ENCODE results near the gene SEMA6A.
A peak's percentile ranks its signal among the peaks of the same experiment; 100 is the strongest.

The SEMA6A gene

DNA sequence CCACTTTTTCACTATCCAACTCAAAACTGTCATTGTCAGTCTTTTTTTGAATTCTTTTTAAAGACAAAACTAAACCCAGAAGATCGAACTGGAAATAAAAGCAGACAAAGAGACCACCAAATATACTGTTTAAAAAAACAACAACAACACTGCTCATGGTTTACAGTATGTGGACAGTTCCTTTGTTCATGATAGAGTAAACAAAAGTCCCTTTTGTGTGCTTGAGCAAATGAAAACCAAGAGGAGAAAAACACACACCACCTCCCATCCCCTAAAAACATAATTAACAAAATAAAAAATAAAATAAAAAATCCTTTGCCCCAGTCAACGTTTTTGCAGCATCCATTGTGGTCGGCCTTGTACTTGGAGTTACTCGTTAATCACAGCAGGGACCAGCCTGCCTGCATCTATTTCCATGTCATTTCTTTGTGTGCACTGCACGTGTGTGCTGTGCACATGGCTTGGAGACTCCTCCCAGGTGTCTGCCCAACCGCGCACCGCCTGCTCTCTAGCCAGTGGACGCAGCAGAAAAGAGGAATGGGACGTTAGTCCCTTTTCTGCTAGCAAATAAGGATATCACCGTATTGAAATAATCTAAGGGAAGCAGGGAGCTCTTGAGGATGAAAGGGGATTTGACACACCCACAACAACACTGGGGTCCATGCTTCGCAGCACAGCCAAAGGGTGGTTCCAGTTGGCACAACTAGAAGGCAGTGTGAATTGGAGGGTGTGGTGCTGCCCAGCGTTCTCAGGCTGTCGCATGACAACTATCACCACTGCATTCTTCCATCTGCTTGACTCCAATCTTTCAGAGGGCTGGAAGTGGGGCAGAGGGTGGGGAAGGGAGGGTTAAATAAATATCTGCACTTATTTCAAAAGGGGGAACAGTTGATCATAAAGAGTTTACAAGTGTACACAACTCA, 130.0 kb downstream of the SEMA6A start:
- peaks cover 19% of the 10 kb centered on the region for H3K36me3 ChIP-seq (ENCODE audit: control insufficient read depth, insufficient read depth, low read length)
- WGBS, 2 experiments, result 91 to 93% methylated on average over 13 to 14 of the region's 14 CpGs
- H3K27ac ChIP-seq (ENCODE audit: insufficient read depth, low read depth, low read length, poor library complexity, severe bottlenecking), result no peak overlapping the region
- H3K9me3 ChIP-seq (ENCODE audit: control insufficient read depth, low read length), result no peaks in the 10 kb centered on the region
- H3K27me3 ChIP-seq (ENCODE audit: control insufficient read depth, insufficient read depth, low read length, poor library complexity, severe bottlenecking), result no peaks in the 10 kb centered on the region
- H3K4me1 ChIP-seq (ENCODE audit: control insufficient read depth, insufficient read depth, low read length), result peaks cover 19% of the 10 kb centered on the region
- H3K4me3 ChIP-seq (ENCODE audit: insufficient read depth, low read depth, low read length), result no peak overlapping the region

DNA sequence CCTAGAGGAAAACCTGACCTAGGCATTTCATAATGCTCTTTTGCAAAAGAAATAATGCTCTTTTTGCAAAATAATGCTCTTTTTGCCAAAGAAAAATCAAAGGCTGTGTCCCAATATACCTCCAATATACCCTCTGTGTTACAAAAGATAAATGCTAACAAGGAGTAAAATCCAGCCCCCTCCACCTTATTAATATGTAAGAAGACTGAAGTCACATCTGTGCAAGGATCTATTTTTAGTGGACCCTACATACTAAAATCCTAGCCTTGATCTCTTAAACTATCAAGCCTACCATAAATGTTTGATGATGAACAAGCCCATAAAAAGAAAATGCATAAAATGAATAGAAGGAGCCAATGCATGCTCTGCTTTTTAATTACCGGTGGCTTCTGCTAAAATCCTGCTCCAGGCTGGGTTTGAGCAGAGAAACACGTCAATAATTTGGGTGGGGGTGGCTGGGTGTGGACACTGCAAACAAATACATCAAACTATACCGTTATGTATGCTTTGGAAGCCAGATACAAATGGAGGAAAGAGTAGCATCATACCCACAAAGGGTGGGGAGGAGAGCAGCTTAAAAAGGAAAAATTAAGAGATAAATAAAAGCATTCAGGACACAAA, 131.6 kb downstream of the SEMA6A start:
- Histone ChIP-seq H3K9me3 (ENCODE audit: control insufficient read depth, low read length) (no peaks in the 10 kb centered on the region), H3K4me1 (ENCODE audit: control insufficient read depth, insufficient read depth, low read length) (peaks cover 31% of the 10 kb centered on the region), H3K27ac (ENCODE audit: insufficient read depth, low read depth, low read length, poor library complexity, severe bottlenecking) (no peak overlapping the region), H3K27me3 (ENCODE audit: control insufficient read depth, insufficient read depth, low read length, poor library complexity, severe bottlenecking) (peaks cover 6% of the 10 kb centered on the region), H3K4me3 (ENCODE audit: insufficient read depth, low read depth, low read length) (no peak overlapping the region), H3K36me3 (ENCODE audit: control insufficient read depth, insufficient read depth, low read length) (peaks cover 19% of the 10 kb centered on the region)
- WGBS, 2 experiments, result 91 to 97% methylated on average over 3 of the region's 3 CpGs

DNA sequence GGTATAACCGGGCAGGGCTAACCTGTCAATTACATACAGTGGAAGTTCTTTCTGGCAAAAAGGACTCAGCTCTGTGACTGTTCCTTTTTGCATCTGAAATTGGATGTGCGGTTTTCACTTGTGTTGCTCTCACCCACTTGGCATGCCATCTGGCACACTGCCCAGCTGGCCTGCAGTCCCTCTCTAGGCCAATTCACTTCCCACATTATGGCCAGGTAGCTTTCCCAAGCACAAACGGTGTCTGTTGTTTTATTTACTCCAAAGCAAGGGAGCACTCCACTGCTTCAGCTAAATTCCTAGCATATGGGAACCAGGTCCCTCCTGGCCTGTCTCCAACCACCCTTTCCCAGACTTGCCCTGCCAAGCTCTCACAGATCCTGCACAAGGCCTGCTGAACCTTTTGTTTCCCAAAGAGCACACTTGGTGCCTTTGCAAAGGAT, 132.5 kb downstream of the SEMA6A start:
- H3K9me3 ChIP-seq (ENCODE audit: control insufficient read depth, low read length), result no peaks in the 10 kb centered on the region
- peaks cover 41% of the 10 kb centered on the region for H3K4me1 ChIP-seq (ENCODE audit: control insufficient read depth, insufficient read depth, low read length)
- 73 to 86% methylated on average over 3 of the region's 3 CpGs for whole genome bisulfite sequencing, 2 experiments

DNA sequence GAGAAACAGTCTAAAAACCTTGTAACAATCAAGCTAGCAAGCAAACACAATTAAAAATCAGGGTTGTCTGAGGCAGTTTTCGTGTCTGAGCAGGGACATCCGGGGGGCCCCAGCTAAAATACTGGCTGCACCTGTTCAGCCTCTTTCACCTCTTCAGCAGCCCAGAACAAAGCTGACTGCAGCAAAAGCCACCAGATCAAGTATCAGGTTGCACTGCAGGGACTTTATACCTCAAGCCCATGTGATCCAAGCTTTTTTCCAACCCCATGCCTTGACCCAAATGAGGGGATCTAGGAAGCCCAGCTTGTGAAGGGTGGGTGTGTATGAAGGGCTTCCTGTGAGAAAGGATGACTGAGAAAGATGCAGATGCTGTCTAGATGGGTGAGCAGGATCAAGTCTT, 133.4 kb downstream of the SEMA6A start:
- Histone ChIP-seq H3K9me3 (ENCODE audit: control insufficient read depth, low read length) (no peaks in the 10 kb centered on the region), H3K27ac (ENCODE audit: insufficient read depth, low read depth, low read length, poor library complexity, severe bottlenecking) (peak overlapping the region; percentile 11), H3K36me3 (ENCODE audit: control insufficient read depth, insufficient read depth, low read length) (peaks cover 8% of the 10 kb centered on the region), H3K27me3 (ENCODE audit: control insufficient read depth, insufficient read depth, low read length, poor library complexity, severe bottlenecking) (peaks cover 6% of the 10 kb centered on the region), H3K4me3 (ENCODE audit: insufficient read depth, low read depth, low read length) (no peak overlapping the region), H3K4me1 (ENCODE audit: control insufficient read depth, insufficient read depth, low read length) (peaks cover 41% of the 10 kb centered on the region)
- WGBS, 2 experiments, result 66 to 73% methylated on average over 2 of the region's 2 CpGs

More for the DNA sequence above, 132.5 kb downstream of the SEMA6A start:
- H3K36me3 ChIP-seq (ENCODE audit: control insufficient read depth, insufficient read depth, low read length), result peaks cover 16% of the 10 kb centered on the region
- no peak overlapping the region for H3K27ac ChIP-seq (ENCODE audit: insufficient read depth, low read depth, low read length, poor library complexity, severe bottlenecking)
- H3K4me3 ChIP-seq (ENCODE audit: insufficient read depth, low read depth, low read length), result no peak overlapping the region
- peaks cover 6% of the 10 kb centered on the region for H3K27me3 ChIP-seq (ENCODE audit: control insufficient read depth, insufficient read depth, low read length, poor library complexity, severe bottlenecking)

- no peaks in the 10 kb centered on the region for H3K9me3 ChIP-seq (ENCODE audit: control insufficient read depth, low read length)
- H3K36me3 ChIP-seq (ENCODE audit: control insufficient read depth, insufficient read depth, low read length), result peaks cover 5% of the 10 kb centered on the region
- no peak overlapping the region for H3K4me3 ChIP-seq (ENCODE audit: insufficient read depth, low read depth, low read length)
- WGBS, 2 experiments, result 75 to 94% methylated on average over 5 of the region's 5 CpGs
- H3K27ac ChIP-seq (ENCODE audit: insufficient read depth, low read depth, low read length, poor library complexity, severe bottlenecking), result no peak overlapping the region
- peaks cover 9% of the 10 kb centered on the region for H3K27me3 ChIP-seq (ENCODE audit: control insufficient read depth, insufficient read depth, low read length, poor library complexity, severe bottlenecking)
- peaks cover 41% of the 10 kb centered on the region for H3K4me1 ChIP-seq (ENCODE audit: control insufficient read depth, insufficient read depth, low read length)
Observed at GRCh38 chr5:116440457-116441001, 134.1 kb downstream of the SEMA6A start.

DNA sequence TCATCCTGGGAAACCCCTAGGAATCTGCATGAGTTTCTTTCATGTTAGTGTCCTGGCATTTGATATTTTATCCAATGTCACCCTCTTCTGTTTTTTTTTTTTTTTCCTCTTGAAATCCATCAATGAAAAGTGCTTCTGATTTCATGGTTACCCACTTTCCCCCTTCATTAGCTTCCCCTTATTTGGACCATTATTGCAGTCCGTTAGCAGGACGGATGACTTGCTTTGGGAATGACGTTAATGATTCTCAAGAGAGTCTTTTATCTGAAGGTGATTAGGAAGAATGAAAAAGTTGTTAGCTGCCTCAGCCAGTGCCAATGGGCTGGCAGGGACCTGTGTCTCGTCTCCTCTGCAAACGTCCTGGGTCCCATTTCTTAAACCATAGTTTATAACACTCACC, 134.7 kb downstream of the SEMA6A start:
- peaks cover 9% of the 10 kb centered on the region for H3K27me3 ChIP-seq (ENCODE audit: control insufficient read depth, insufficient read depth, low read length, poor library complexity, severe bottlenecking)
- WGBS, 2 experiments, result 83 to 86% methylated on average over 5 of the region's 5 CpGs
- no peak overlapping the region for H3K4me3 ChIP-seq (ENCODE audit: insufficient read depth, low read depth, low read length)
- H3K9me3 ChIP-seq (ENCODE audit: control insufficient read depth, low read length), result no peaks in the 10 kb centered on the region
- peaks cover 4% of the 10 kb centered on the region for H3K36me3 ChIP-seq (ENCODE audit: control insufficient read depth, insufficient read depth, low read length)
- H3K27ac ChIP-seq (ENCODE audit: insufficient read depth, low read depth, low read length, poor library complexity, severe bottlenecking), result no peak overlapping the region
- H3K4me1 ChIP-seq (ENCODE audit: control insufficient read depth, insufficient read depth, low read length), result peaks cover 41% of the 10 kb centered on the region

DNA sequence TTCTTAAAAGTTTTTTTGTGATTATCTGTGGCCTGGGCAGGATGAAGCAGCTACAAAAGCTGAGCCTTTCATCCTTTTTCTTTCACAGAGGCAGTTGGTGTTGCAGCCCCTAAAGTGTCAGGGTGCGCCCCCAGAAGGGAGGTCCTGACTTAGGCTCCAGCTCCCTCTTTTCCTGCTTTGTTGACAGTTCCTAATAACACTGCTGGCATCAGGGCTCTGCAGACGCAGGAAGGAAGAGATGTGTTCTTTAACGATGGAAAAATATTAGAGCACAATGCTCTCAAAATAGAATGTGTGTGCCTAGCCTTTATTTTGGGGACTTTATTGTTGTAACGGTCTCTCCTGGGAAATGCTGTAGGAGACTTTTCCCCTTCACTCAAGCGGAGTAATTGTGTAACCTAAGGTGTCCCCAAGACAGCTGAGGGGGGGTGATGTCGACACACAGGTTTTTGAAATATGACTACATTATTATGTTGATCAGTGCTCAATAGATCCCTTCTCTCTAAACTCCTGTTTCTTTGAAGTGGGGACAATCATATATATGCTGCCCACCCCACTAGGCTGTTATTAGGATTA, 135.6 kb downstream of the SEMA6A start:
- Histone ChIP-seq H3K36me3 (ENCODE audit: control insufficient read depth, insufficient read depth, low read length) (no peaks in the 10 kb centered on the region), H3K4me1 (ENCODE audit: control insufficient read depth, insufficient read depth, low read length) (peaks cover 41% of the 10 kb centered on the region), H3K27ac (ENCODE audit: insufficient read depth, low read depth, low read length, poor library complexity, severe bottlenecking) (no peak overlapping the region), H3K4me3 (ENCODE audit: insufficient read depth, low read depth, low read length) (no peak overlapping the region), H3K9me3 (ENCODE audit: control insufficient read depth, low read length) (no peaks in the 10 kb centered on the region), H3K27me3 (ENCODE audit: control insufficient read depth, insufficient read depth, low read length, poor library complexity, severe bottlenecking) (peaks cover 9% of the 10 kb centered on the region)
- WGBS, 2 experiments, result 85 to 86% methylated on average over 5 to 6 of the region's 6 CpGs

DNA sequence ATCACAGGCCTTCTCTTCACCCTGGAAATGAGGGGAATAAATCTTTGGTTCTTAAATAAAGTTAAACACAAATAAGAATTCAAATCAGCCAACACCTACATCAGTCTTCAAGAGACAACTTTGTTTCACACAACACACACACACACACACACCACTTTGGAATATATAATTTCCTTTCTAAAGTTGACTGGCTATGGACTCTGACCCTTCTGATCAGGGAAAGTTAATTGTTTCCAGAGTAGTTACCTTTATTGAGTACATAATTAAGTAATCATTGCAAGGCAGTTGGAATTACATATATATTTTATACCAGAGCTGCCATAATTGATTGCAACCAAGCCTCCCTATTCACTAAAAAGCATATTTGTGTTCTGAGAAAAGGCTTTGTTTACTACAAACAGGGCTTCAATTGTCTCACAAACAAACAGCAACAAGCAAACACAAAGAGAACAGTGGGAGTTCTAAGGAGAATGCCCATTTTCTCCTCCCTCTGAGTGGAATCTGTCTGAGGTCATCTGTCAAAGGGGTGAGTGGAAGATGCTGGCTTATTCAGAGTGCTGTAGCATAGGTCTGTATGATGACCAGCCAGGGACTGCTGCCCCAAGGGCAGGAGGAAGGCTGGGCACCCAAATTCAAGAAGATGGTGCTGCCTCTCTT, 136.6 kb downstream of the SEMA6A start:
- peaks cover 9% of the 10 kb centered on the region for H3K27me3 ChIP-seq (ENCODE audit: control insufficient read depth, insufficient read depth, low read length, poor library complexity, severe bottlenecking)
- H3K4me3 ChIP-seq (ENCODE audit: insufficient read depth, low read depth, low read length), result no peak overlapping the region
- H3K27ac ChIP-seq (ENCODE audit: insufficient read depth, low read depth, low read length, poor library complexity, severe bottlenecking), result peak overlapping the region; percentile 3
- peaks cover 41% of the 10 kb centered on the region for H3K4me1 ChIP-seq (ENCODE audit: control insufficient read depth, insufficient read depth, low read length)
- no peaks in the 10 kb centered on the region for H3K36me3 ChIP-seq (ENCODE audit: control insufficient read depth, insufficient read depth, low read length)
- H3K9me3 ChIP-seq (ENCODE audit: control insufficient read depth, low read length), result no peaks in the 10 kb centered on the region

DNA sequence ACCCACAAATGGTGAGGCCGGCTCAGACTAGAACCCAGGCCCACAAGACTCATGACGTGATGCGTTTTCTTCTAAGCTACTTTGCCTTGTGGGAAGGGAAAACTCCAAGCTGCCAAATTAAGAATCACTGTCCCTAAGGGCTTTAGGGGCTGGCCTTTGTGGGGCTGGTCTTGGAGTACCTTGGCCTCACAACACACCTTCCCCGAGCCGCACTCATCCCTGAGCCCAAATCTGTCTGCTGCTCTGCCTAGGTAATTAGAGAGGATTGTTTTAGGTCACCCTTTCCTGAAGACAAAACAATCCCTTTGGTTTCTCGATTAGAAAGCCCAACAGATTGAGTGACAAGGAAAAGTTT, 137.3 kb downstream of the SEMA6A start:
- no peak overlapping the region for H3K27ac ChIP-seq (ENCODE audit: insufficient read depth, low read depth, low read length, poor library complexity, severe bottlenecking)
- H3K36me3 ChIP-seq (ENCODE audit: control insufficient read depth, insufficient read depth, low read length), result no peaks in the 10 kb centered on the region
- no peaks in the 10 kb centered on the region for H3K9me3 ChIP-seq (ENCODE audit: control insufficient read depth, low read length)
- H3K4me3 ChIP-seq (ENCODE audit: insufficient read depth, low read depth, low read length), result no peak overlapping the region
- H3K27me3 ChIP-seq (ENCODE audit: control insufficient read depth, insufficient read depth, low read length, poor library complexity, severe bottlenecking), result peaks cover 9% of the 10 kb centered on the region
- WGBS, 2 experiments, result 90% methylated on average over 6 of the region's 6 CpGs
- peaks cover 41% of the 10 kb centered on the region for H3K4me1 ChIP-seq (ENCODE audit: control insufficient read depth, insufficient read depth, low read length)
